ENCODE measurements around the gene DUSP3.
A peak's percentile ranks its signal among the peaks of the same experiment; 100 is the strongest.

Gene DUSP3

GRCh38 chr17:43722870-43723665, 55.7 kb downstream of the DUSP3 start:
- DNase-seq, result no peak

GRCh38 chr17:43722269-43722619, 56.5 kb downstream of the DUSP3 start:
- DNase-seq, result no peak

GRCh38 chr17:43721537-43722268, 57.1 kb downstream of the DUSP3 start:
- DNase-seq, result no peak

GRCh38 chr17:43720311-43721060, 58.3 kb downstream of the DUSP3 start:
- peak; percentile 53 to 54 for DNase-seq

- DNase-seq, result no peak
These were observed 59.2 kb downstream of the DUSP3 start for GRCh38 chr17:43719578-43719977.

- DNase-seq, result peak in 1 of 2 experiments; percentile 37
These were observed 60.2 kb downstream of the DUSP3 start for GRCh38 chr17:43718544-43718943.

- no peak for DNase-seq
These were observed 60.9 kb downstream of the DUSP3 start for GRCh38 chr17:43717913-43718312.

All from NCI-H1930 (cell line).